Measurements from ENCODE around the gene PTPRE.
A peak's percentile ranks its signal among the peaks of the same experiment; 100 is the strongest.
"Not testable (repeated sequence)": the region's sequence is repeated elsewhere in the genome, so short reads cannot be mapped to it uniquely, and the experiment has no call there.

PTPRE gene

GRCh38 chr10:128074589-128074988, 167.7 kb downstream of the PTPRE start:
- DNase-seq (ENCODE audit: low spot score), result no peak

- DNase-seq (ENCODE audit: low spot score), result no peak
Measured at GRCh38 chr10:128077155-128077875, 170.4 kb downstream of the PTPRE start.

GRCh38 chr10:128078136-128078969, 171.4 kb downstream of the PTPRE start:
- peak; percentile 14 for DNase-seq (ENCODE audit: low spot score)

GRCh38 chr10:128080231-128080630, 173.3 kb downstream of the PTPRE start:
- DNase-seq (ENCODE audit: low spot score), result no peak

GRCh38 chr10:128080641-128081040, 173.7 kb downstream of the PTPRE start:
- no peak for DNase-seq (ENCODE audit: low spot score)

- DNase-seq (ENCODE audit: low spot score), result no peak
Measured at GRCh38 chr10:128081222-128081621, 174.3 kb downstream of the PTPRE start.

GRCh38 chr10:128081720-128082119, 174.8 kb downstream of the PTPRE start:
- no peak for DNase-seq (ENCODE audit: low spot score)

- DNase-seq (ENCODE audit: low spot score), result no peak
Measured at GRCh38 chr10:128083191-128083895, 176.4 kb downstream of the PTPRE start.

- no peak for DNase-seq (ENCODE audit: low spot score)
Measured at GRCh38 chr10:128084364-128084763, 177.5 kb downstream of the PTPRE start.

GRCh38 chr10:128084991-128085390, 178.1 kb downstream of the PTPRE start:
- DNase-seq (ENCODE audit: low spot score), result no peak

GRCh38 chr10:128086003-128086863, 179.3 kb downstream of the PTPRE start:
- no peak for DNase-seq (ENCODE audit: low spot score)

- no peak for DNase-seq (ENCODE audit: low spot score)
Measured at GRCh38 chr10:128087146-128087883, 180.4 kb downstream of the PTPRE start.

GRCh38 chr10:128087884-128088709, 181.2 kb downstream of the PTPRE start:
- no peak for DNase-seq (ENCODE audit: low spot score)

GRCh38 chr10:128091636-128092210, 184.8 kb downstream of the PTPRE start:
- no peak for DNase-seq (ENCODE audit: low spot score)

GRCh38 chr10:128092454-128092853, 185.6 kb downstream of the PTPRE start:
- no peak for DNase-seq (ENCODE audit: low spot score)

- DNase-seq (ENCODE audit: low spot score), result not testable (repeated sequence)
Measured at GRCh38 chr10:128094596-128094995, 187.7 kb downstream of the PTPRE start.

- DNase-seq (ENCODE audit: low spot score), result no peak
Measured at GRCh38 chr10:128095027-128095752, 188.3 kb downstream of the PTPRE start.

GRCh38 chr10:128095753-128096469, 189.0 kb downstream of the PTPRE start:
- DNase-seq (ENCODE audit: low spot score), result no peak

Data from hematopoietic multipotent progenitor cell treated with erythropoietin and hydrocortisone succinate and interleukin-3 and kit ligand, for 17 days (in vitro differentiated cells).